Cerebellar nuclear complex (tissue), 1 donor: ENCODE results near the gene DTD1.

Source experiments
- DNase-seq, 2 experiments: peaks; one replicate each; lab custom pipeline; 2025; lab: John Stamatoyannopoulos, UW

The DTD1 gene

GRCh38 chr20:18615020-18615650 lies 27.3 kb downstream of the DTD1 start:
- DNase-seq: no peak

GRCh38 chr20:18621004-18621403 lies 33.1 kb downstream of the DTD1 start:
- no peak for DNase-seq

- DNase-seq: no peak
These were observed 35.5 kb downstream of the DTD1 start for GRCh38 chr20:18623156-18623910.

- no peak for DNase-seq
These were observed 37.1 kb downstream of the DTD1 start for GRCh38 chr20:18624948-18625347.

GRCh38 chr20:18625907-18626655 lies 38.2 kb downstream of the DTD1 start:
- DNase-seq: no peak

- DNase-seq: no peak
These were observed 40.6 kb downstream of the DTD1 start for GRCh38 chr20:18628330-18628920.

GRCh38 chr20:18632196-18632789 lies 44.4 kb downstream of the DTD1 start:
- no peak for DNase-seq

- DNase-seq: no peak
These were observed 45.6 kb downstream of the DTD1 start for GRCh38 chr20:18633411-18633810.

GRCh38 chr20:18634501-18634900 lies 46.6 kb downstream of the DTD1 start:
- no peak for DNase-seq

GRCh38 chr20:18635380-18635779 lies 47.5 kb downstream of the DTD1 start:
- no peak for DNase-seq

- no peak for DNase-seq
These were observed 49.4 kb downstream of the DTD1 start for GRCh38 chr20:18637224-18637623.

GRCh38 chr20:18638768-18639167 lies 50.9 kb downstream of the DTD1 start:
- DNase-seq: no peak

- DNase-seq: no peak
These were observed 51.7 kb downstream of the DTD1 start for GRCh38 chr20:18639501-18639979.

- no peak for DNase-seq
These were observed 57.4 kb downstream of the DTD1 start for GRCh38 chr20:18645196-18645745.

GRCh38 chr20:18645851-18646250 lies 58.0 kb downstream of the DTD1 start:
- DNase-seq: no peak

GRCh38 chr20:18647777-18648176 lies 59.9 kb downstream of the DTD1 start:
- DNase-seq: no peak

GRCh38 chr20:18650224-18650623 lies 62.4 kb downstream of the DTD1 start:
- DNase-seq: no peak

GRCh38 chr20:18653736-18654447 lies 66.0 kb downstream of the DTD1 start:
- DNase-seq: no peak

GRCh38 chr20:18654448-18654773 lies 66.6 kb downstream of the DTD1 start:
- DNase-seq: no peak

GRCh38 chr20:18657575-18657974 lies 69.7 kb downstream of the DTD1 start:
- no peak for DNase-seq
